A549 treated with AZD9567 at 1 μM for 4 hours (cell line): ENCODE results near the gene RGS1. TPM values are rescaled to one million over a fixed set of nuclear protein-coding genes. Genes with fewer than 3 reads are reported as not detected.

Source experiments
- total RNA-seq: library from RNA; stranded (reverse); fragments of 200-300 nt; extraction: Qiagen RNA extraction; gene quantifications from 5 replicates; pipeline ENCODE4 v1.2.3, GENCODE V29; 2022; ENCODE audit not compliant: insufficient read depth

The RGS1 gene, protein sequence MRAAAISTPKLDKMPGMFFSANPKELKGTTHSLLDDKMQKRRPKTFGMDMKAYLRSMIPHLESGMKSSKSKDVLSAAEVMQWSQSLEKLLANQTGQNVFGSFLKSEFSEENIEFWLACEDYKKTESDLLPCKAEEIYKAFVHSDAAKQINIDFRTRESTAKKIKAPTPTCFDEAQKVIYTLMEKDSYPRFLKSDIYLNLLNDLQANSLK
- total RNA-seq, result not detected in 5 replicates

DNA sequence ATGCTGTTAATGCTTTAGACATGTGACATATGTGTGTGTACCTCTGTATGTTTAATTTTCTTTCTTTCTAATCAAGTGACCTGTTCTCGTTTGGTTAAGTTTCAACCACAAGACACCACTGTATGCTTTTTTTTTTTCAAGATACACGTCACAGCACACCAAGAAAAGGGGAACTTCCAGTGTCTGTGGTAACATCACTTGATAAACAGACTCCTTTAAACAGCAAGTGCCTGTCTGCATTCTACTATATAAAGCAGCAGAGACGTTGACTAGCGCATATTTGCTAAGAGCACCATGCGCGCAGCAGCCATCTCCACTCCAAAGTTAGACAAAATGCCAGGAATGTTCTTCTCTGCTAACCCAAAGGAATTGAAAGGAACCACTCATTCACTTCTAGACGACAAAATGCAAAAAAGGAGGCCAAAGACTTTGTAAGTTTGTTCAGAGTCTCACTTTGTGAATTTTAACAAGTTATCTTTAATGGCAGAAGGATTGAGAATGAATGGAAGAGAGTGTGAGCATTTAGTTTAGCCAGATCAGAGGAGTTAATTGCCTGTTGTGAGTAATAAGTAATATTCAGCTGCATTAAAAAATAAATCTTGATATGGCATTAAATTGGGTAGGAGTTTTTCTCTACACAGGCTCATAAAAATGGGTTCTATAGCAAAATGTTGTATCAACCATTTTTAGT, at the start of gene RGS1:
TSS of gene RGS1 (plus strand) at position 275 of the 691 bp plus-strand sequence. CDS start at position 295, 20 bp downstream.

Other genes starting within 250 kb of the RGS1 start
- not detected in 5 replicates for gene RGS13, start 60.4 kb downstream of the RGS1 start, total RNA-seq
- 96.9 to 120 TPM (median 103 TPM) in 5 replicates for gene RGS2, start 233.3 kb downstream of the RGS1 start, total RNA-seq